Measurements from ENCODE around the gene LDLRAD2.

DNA sequence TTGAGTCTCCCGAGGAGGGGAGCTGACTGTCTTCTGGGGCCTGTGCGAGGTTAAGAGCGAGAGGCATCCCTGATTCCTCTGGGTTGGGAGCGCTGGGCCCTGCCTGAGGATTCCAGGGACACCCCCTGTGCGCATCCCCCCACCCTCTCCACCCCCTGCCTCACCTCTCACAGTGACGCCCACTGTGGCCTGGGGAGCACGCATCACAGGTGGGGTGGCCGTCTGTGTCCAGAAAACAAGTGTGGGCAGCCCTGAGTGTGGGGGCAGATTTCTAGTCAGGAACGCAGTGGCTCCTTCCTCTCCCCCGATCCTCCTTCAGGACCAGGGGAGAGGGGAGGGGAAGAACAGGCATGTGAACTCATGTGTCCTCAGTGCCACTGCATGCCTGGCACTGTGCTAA lies 61.7 kb downstream of the LDLRAD2 start:
- TF ChIP-seq EZH2phosphoT487 (IDR thresholded peaks at IDR 0.05; ENCODE audit: borderline replicate concordance) = no peak
- no peak for TF ChIP-seq CEBPB (IDR thresholded peaks at IDR 0.05; ENCODE audit: low read depth)
- TF ChIP-seq EGR1 (IDR thresholded peaks at IDR 0.05; ENCODE audit: low read depth) = no peak
- no peak for TF ChIP-seq CBX3 (IDR thresholded peaks at IDR 0.05; ENCODE audit: low read depth)
- no peak for TF ChIP-seq POLR2AphosphoS5 (IDR thresholded peaks at IDR 0.05; ENCODE audit: low read depth, low read length)
- TF ChIP-seq, protein P1, sequence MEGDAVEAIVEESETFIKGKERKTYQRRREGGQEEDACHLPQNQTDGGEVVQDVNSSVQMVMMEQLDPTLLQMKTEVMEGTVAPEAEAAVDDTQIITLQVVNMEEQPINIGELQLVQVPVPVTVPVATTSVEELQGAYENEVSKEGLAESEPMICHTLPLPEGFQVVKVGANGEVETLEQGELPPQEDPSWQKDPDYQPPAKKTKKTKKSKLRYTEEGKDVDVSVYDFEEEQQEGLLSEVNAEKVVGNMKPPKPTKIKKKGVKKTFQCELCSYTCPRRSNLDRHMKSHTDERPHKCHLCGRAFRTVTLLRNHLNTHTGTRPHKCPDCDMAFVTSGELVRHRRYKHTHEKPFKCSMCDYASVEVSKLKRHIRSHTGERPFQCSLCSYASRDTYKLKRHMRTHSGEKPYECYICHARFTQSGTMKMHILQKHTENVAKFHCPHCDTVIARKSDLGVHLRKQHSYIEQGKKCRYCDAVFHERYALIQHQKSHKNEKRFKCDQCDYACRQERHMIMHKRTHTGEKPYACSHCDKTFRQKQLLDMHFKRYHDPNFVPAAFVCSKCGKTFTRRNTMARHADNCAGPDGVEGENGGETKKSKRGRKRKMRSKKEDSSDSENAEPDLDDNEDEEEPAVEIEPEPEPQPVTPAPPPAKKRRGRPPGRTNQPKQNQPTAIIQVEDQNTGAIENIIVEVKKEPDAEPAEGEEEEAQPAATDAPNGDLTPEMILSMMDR (IDR thresholded peaks at IDR 0.05 in 2 of 3, conservative IDR thresholded peaks at IDR 0.05 in 1 of 3; ENCODE audit: borderline replicate concordance in 1 of 3, insufficient read depth in 1 of 3, low read depth in 2 of 3, low read length in 2 of 3) = no peak
- TF ChIP-seq POLR2A (IDR thresholded peaks at IDR 0.05; ENCODE audit: borderline replicate concordance, extremely low read depth, insufficient read depth, insufficient read length) = no peak
- TF ChIP-seq EZH2 (IDR thresholded peaks at IDR 0.05) = no peak

Measured in HCT116 (cell line).